SK-N-SH treated with all-trans-retinoic acid at 6 μM for 48 hours (cell line): ENCODE measurements around the gene ERN1.

Experiments
- BACH2 ChIP-seq: fragments of 250-450 bp; sonication (Bioruptor Pico); IDR thresholded peaks from 2 replicates; pipeline ENCODE4 v1.9.0; 2021; ENCODE audit warnings: mild to moderate bottlenecking, borderline replicate concordance
- CREB5 ChIP-seq: fragments of 250-450 bp; sonication (Bioruptor Pico); IDR thresholded peaks from 2 replicates; pipeline ENCODE4 v1.5.1; 2020; ENCODE audit warnings: low read depth, mild to moderate bottlenecking, moderate library complexity
- PPARA ChIP-seq: fragments of 250-450 bp; sonication (Bioruptor Pico); IDR thresholded peaks from 2 replicates; pipeline ENCODE4 v1.5.0; 2020; ENCODE audit warnings: mild to moderate bottlenecking, borderline replicate concordance

GRCh38 chr17:64022611-64023063 is 107.3 kb downstream of the ERN1 start:
- no peak for TF ChIP-seq CREB5 (CRISPR knock-in tag)
- no peak for TF ChIP-seq PPARA (CRISPR knock-in tag)
- no peak for TF ChIP-seq BACH2 (CRISPR knock-in tag)
